CD4-positive, alpha-beta memory T cell (primary cell): ENCODE data around the gene PACSIN1. TPM values are rescaled to one million over a fixed set of nuclear protein-coding genes. Genes with fewer than 3 reads are reported as not detected.

Experiments used
- CTCF ChIA-PET: fragments of 350-600 bp; sonication (Branson Sonifier 250); formaldehyde crosslinking; loops from one replicate; lab custom pipeline; 2021; ENCODE audit warnings: inconsistent platforms; ENCODE audit not compliant: partially characterized antibody; lab: Charles Lee
- POLR2A ChIA-PET: fragments of 350-600 bp; sonication (Branson Sonifier 250); formaldehyde crosslinking; loops from one replicate; lab custom pipeline; 2021; ENCODE audit not compliant: partially characterized antibody; lab: Charles Lee
- DNase-seq, 5 donors: peaks; one replicate each; pipeline versions ENCODE4 v3.0.0 to v3.0.0-alpha.2; 2020 to 2022; ENCODE audit warnings: mixed read lengths in 1 of 5
- H3K27ac ChIP-seq: one replicate; pipeline ENCODE4 v1.7.0; 2013; ENCODE audit warnings: low read depth, low read length
- H3K27me3 ChIP-seq: 2 replicates; pipeline ENCODE4 v1.7.0; 2013; ENCODE audit warnings: mild to moderate bottlenecking, low read length, moderate library complexity; ENCODE audit not compliant: insufficient read depth
- H3K36me3 ChIP-seq: 2 replicates; pipeline ENCODE4 v1.7.0; 2013; ENCODE audit warnings: mild to moderate bottlenecking, low read length, moderate library complexity; ENCODE audit not compliant: insufficient read depth
- H3K4me1 ChIP-seq: 2 replicates; pipeline ENCODE4 v1.7.0; 2013; ENCODE audit warnings: mild to moderate bottlenecking, low read length, moderate library complexity; ENCODE audit not compliant: insufficient read depth
- H3K4me3 ChIP-seq, 2 donors: one replicate each; pipeline ENCODE4 v1.7.0; 2013; ENCODE audit warnings: low read length in 2 of 2, mild to moderate bottlenecking in 1 of 2
- H3K9me3 ChIP-seq, 2 donors: one replicate each; pipeline ENCODE4 v1.7.0; 2013; ENCODE audit warnings: low read length in 2 of 2, control low read depth in 1 of 2; ENCODE audit not compliant: control insufficient read depth in 1 of 2
- H3K27ac Mint-ChIP-seq, 7 donors: one replicate each; pipeline ENCODE4 v1.8.0; 2020 to 2021; ENCODE audit warnings: mixed read lengths in 7 of 7, mild to moderate bottlenecking in 6 of 7, inconsistent platforms in 3 of 7, moderate library complexity in 3 of 7
- H3K27me3 Mint-ChIP-seq, 2 donors: one replicate each; pipeline ENCODE4 v1.8.0; 2020 to 2021; ENCODE audit warnings: mixed read lengths in 2 of 2
- H3K36me3 Mint-ChIP-seq, 2 donors: one replicate each; pipeline ENCODE4 v1.8.0; 2020 to 2021; ENCODE audit warnings: mixed read lengths in 2 of 2, inconsistent platforms in 1 of 2, mild to moderate bottlenecking in 1 of 2
- H3K4me1 Mint-ChIP-seq, 4 donors: one replicate each; pipeline ENCODE4 v1.8.0; 2020 to 2021; ENCODE audit warnings: mixed read lengths in 4 of 4, mild to moderate bottlenecking in 1 of 4
- H3K4me3 Mint-ChIP-seq, 8 donors: one replicate each; pipeline ENCODE4 v1.8.0; 2020 to 2021; ENCODE audit warnings: mixed read lengths in 8 of 8, mild to moderate bottlenecking in 7 of 8, moderate library complexity in 6 of 8, inconsistent platforms in 3 of 8
- H3K9me3 Mint-ChIP-seq, 8 donors: one replicate each; pipeline ENCODE4 v1.8.0; 2020 to 2021; ENCODE audit warnings: mixed read lengths in 8 of 8, mild to moderate bottlenecking in 5 of 8, inconsistent platforms in 3 of 8, moderate library complexity in 1 of 8
- intact Hi-C: fragments of 100-400 bp; cut with micrococcal nuclease; formaldehyde crosslinking; loops from one replicate; pipeline ENCODE4 v1.15.1; 2023
- polyA plus RNA-seq, 2 donors: library from polyadenylated mRNA; unstranded; fragments of 300-500 nt; fragmentation: Illumina TruSeq; gene quantifications; one replicate each; pipeline ENCODE4 v1.2.3, GENCODE V29; 2021
- total RNA-seq, 2 experiments: library from RNA; stranded (reverse); gene quantifications; one replicate each; pipeline ENCODE4 v1.2.3, GENCODE V29; 2021

Gene PACSIN1
- total and polyA plus RNA-seq, 4 experiments from 2014 or later = 0.92 to 2.3 (median 2.0) TPM; not detected in 1

- H3K27ac ChIP-seq = no peak overlapping the region
- H3K36me3 ChIP-seq = no peaks in the 10 kb centered on the region
- ChIA-PET POLR2A (no interaction called here), CTCF (interaction anchor here (1.0 kb wide), 1 partner anchor 373 kb away, joined by 3 read pairs; no protein-coding TSS in a partner anchor)
- Mint-ChIP-seq H3K4me3 (no peak overlapping the region), H3K4me1 (no peaks in the 10 kb centered on the region), H3K9me3 (peaks cover 0 to 1% (median 0%) of the 10 kb centered on the region in 8 donors), H3K36me3 (no peaks in the 10 kb centered on the region), H3K27ac (no peak overlapping the region), H3K27me3 (peaks cover 5 to 10% of the 10 kb centered on the region in 2 donors)
- DNase-seq = no peak
- intact Hi-C loops = no loop called here
- no peak overlapping the region for H3K4me3 ChIP-seq
- no peaks in the 10 kb centered on the region for H3K27me3 ChIP-seq
- H3K9me3 ChIP-seq = no peaks in the 10 kb centered on the region
- no peaks in the 10 kb centered on the region for H3K4me1 ChIP-seq
Observed at GRCh38 chr6:34569361-34569973, 103.6 kb downstream of the PACSIN1 start.

- Histone ChIP-seq H3K4me3 (no peak overlapping the region), H3K4me1 (no peaks in the 10 kb centered on the region), H3K27ac (no peak overlapping the region), H3K36me3 (no peaks in the 10 kb centered on the region), H3K9me3 (no peaks in the 10 kb centered on the region), H3K27me3 (no peaks in the 10 kb centered on the region)
- peaks cover 5 to 10% of the 10 kb centered on the region in 2 donors for H3K27me3 Mint-ChIP-seq
- intact Hi-C loops = no loop called here
- H3K36me3 Mint-ChIP-seq = no peaks in the 10 kb centered on the region
- H3K4me1 Mint-ChIP-seq = no peaks in the 10 kb centered on the region
- H3K27ac Mint-ChIP-seq = peak overlapping the region in 2 of 7 donors; percentile 51 to 62
- ChIA-PET CTCF (interaction anchor here (1.0 to 1.1 kb wide), 2 partner anchors 110 to 374 kb away, joined by 3 read pairs; no protein-coding TSS in a partner anchor), POLR2A (no interaction called here)
- DNase-seq = no peak
- no peak overlapping the region for H3K4me3 Mint-ChIP-seq
- peaks cover 0 to 1% (median 0%) of the 10 kb centered on the region in 8 donors for H3K9me3 Mint-ChIP-seq
Observed at GRCh38 chr6:34570066-34570833, 104.4 kb downstream of the PACSIN1 start.

GRCh38 chr6:34571388-34571787, 105.5 kb downstream of the PACSIN1 start:
- H3K27me3 ChIP-seq = no peaks in the 10 kb centered on the region
- Mint-ChIP-seq H3K27ac (peak overlapping the region in 1 of 7 donors; percentile 19), H3K4me1 (peaks cover 0 to 4% (median 3%) of the 10 kb centered on the region in 4 donors), H3K27me3 (peaks cover 5 to 9% of the 10 kb centered on the region in 2 donors), H3K9me3 (peaks cover 0 to 1% (median 0%) of the 10 kb centered on the region in 8 donors), H3K36me3 (no peaks in the 10 kb centered on the region), H3K4me3 (no peak overlapping the region)
- no peaks in the 10 kb centered on the region for H3K36me3 ChIP-seq
- ChIA-PET POLR2A (interaction anchor here (0.6 kb wide), 1 partner anchor 343 kb away, joined by 3 read pairs; no protein-coding TSS in a partner anchor), CTCF (interaction anchor here (1.1 kb wide), 1 partner anchor 111 kb away, joined by 3 read pairs; no protein-coding TSS in a partner anchor)
- DNase-seq = no peak
- H3K4me1 ChIP-seq = no peaks in the 10 kb centered on the region
- intact Hi-C loops = no loop called here
- H3K9me3 ChIP-seq = no peaks in the 10 kb centered on the region
- no peak overlapping the region for H3K4me3 ChIP-seq
- no peak overlapping the region for H3K27ac ChIP-seq

- no peak overlapping the region for H3K4me3 ChIP-seq
- Mint-ChIP-seq H3K27ac (no peak overlapping the region), H3K36me3 (no peaks in the 10 kb centered on the region), H3K4me1 (peaks cover 0 to 7% (median 4%) of the 10 kb centered on the region in 4 donors), H3K9me3 (peaks cover 0 to 1% (median 0%) of the 10 kb centered on the region in 8 donors), H3K27me3 (peaks cover 5 to 9% of the 10 kb centered on the region in 2 donors), H3K4me3 (no peak overlapping the region)
- intact Hi-C loops = no loop called here
- ChIA-PET CTCF (no interaction called here), POLR2A (interaction anchor here (0.6 kb wide), 1 partner anchor 344 kb away, joined by 3 read pairs; no protein-coding TSS in a partner anchor)
- H3K27ac ChIP-seq = no peak overlapping the region
- no peaks in the 10 kb centered on the region for H3K9me3 ChIP-seq
- H3K4me1 ChIP-seq = no peaks in the 10 kb centered on the region
- DNase-seq = no peak
- H3K36me3 ChIP-seq = no peaks in the 10 kb centered on the region
- no peaks in the 10 kb centered on the region for H3K27me3 ChIP-seq
Observed at GRCh38 chr6:34572021-34572420, 106.1 kb downstream of the PACSIN1 start.

GRCh38 chr6:34572585-34572984, 106.7 kb downstream of the PACSIN1 start:
- intact Hi-C loops = no loop called here
- no peaks in the 10 kb centered on the region for H3K36me3 ChIP-seq
- Mint-ChIP-seq H3K4me1 (peaks cover 0 to 7% (median 4%) of the 10 kb centered on the region in 4 donors), H3K27me3 (peaks cover 5% of the 10 kb centered on the region in 2 donors), H3K27ac (peak overlapping the region in 1 of 7 donors; percentile 13), H3K36me3 (no peaks in the 10 kb centered on the region), H3K9me3 (peaks cover 0 to 1% (median 0%) of the 10 kb centered on the region in 8 donors), H3K4me3 (no peak overlapping the region)
- DNase-seq = no peak
- POLR2A ChIA-PET = no interaction called here
- no peak overlapping the region for H3K4me3 ChIP-seq
- H3K27me3 ChIP-seq = no peaks in the 10 kb centered on the region
- CTCF ChIA-PET = no interaction called here
- no peak overlapping the region for H3K27ac ChIP-seq
- H3K9me3 ChIP-seq = no peaks in the 10 kb centered on the region
- no peaks in the 10 kb centered on the region for H3K4me1 ChIP-seq

GRCh38 chr6:34573567-34574183, 107.8 kb downstream of the PACSIN1 start:
- Mint-ChIP-seq H3K9me3 (peaks cover 0 to 1% (median 0%) of the 10 kb centered on the region in 8 donors), H3K27ac (peak overlapping the region in 2 of 7 donors; percentile 41 to 50), H3K4me3 (no peak overlapping the region)

More at GRCh38 chr6:34573567-34574183, 107.8 kb downstream of the PACSIN1 start:
- H3K36me3 ChIP-seq = no peaks in the 10 kb centered on the region
- ChIA-PET CTCF (no interaction called here), POLR2A (no interaction called here)
- no peak overlapping the region for H3K27ac ChIP-seq
- no peak for DNase-seq
- intact Hi-C loops = no loop called here
- Mint-ChIP-seq H3K27me3 (peaks cover 0 to 5% of the 10 kb centered on the region in 2 donors), H3K4me1 (peaks cover 0 to 7% (median 4%) of the 10 kb centered on the region in 4 donors), H3K36me3 (no peaks in the 10 kb centered on the region)
- H3K4me1 ChIP-seq = no peaks in the 10 kb centered on the region
- no peaks in the 10 kb centered on the region for H3K27me3 ChIP-seq
- no peaks in the 10 kb centered on the region for H3K9me3 ChIP-seq
- H3K4me3 ChIP-seq = no peak overlapping the region
